ENCODE results near the gene ZMYND8. TPM values are rescaled to one million over a fixed set of nuclear protein-coding genes. Genes with fewer than 3 reads are reported as not detected.

Gene ZMYND8
- total and polyA plus RNA-seq, 4 donors = 14.2 to 46.4 (median 30.1) TPM

DNA sequence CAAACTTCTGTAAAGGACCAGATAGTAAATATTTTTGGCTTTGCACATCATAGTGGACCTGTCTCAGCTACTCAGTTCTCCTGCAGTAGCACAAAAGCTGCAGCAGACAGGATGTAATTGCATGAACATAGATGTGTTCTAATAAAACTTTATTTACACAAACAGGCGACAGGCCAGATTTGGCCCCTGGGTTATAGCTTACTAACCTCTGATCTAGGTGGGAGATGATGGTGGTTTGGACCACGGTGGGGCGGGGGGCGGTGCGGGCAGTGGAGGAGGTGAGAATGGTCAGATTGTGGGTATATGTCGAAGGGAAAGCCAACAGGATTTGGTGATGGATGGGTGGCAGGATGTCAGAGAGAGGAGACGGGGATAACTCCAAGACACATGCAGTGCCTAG is 196.3 kb downstream of the ZMYND8 start:
- DNase-seq (no peak), ATAC-seq (ENCODE audit: insufficient read depth, low FRiP score) (no peak)
- H3K9ac ChIP-seq (ENCODE audit: insufficient read depth in 1 of 2, low read length in 2 of 2) = no peak overlapping the region
- no peaks in the 10 kb centered on the region for H3K36me3 ChIP-seq (ENCODE audit: control insufficient read depth in 4 of 4, insufficient read depth in 4 of 4, low read length in 4 of 4)
- no peaks in the 10 kb centered on the region for H3K4me1 ChIP-seq (ENCODE audit: control insufficient read depth in 5 of 5, insufficient read depth in 5 of 5, low read length in 5 of 5)
- H3K9me3 ChIP-seq (ENCODE audit: control insufficient read depth in 4 of 4, insufficient read depth in 3 of 4, low read length in 3 of 4) = peaks cover 0 to 3% (median 1%) of the 10 kb centered on the region in 4 donors
- H3K27me3 ChIP-seq (ENCODE audit: control insufficient read depth in 3 of 3, insufficient read depth in 3 of 3, low read length in 2 of 3) = no peaks in the 10 kb centered on the region
- TF ChIP-seq, protein P1, sequence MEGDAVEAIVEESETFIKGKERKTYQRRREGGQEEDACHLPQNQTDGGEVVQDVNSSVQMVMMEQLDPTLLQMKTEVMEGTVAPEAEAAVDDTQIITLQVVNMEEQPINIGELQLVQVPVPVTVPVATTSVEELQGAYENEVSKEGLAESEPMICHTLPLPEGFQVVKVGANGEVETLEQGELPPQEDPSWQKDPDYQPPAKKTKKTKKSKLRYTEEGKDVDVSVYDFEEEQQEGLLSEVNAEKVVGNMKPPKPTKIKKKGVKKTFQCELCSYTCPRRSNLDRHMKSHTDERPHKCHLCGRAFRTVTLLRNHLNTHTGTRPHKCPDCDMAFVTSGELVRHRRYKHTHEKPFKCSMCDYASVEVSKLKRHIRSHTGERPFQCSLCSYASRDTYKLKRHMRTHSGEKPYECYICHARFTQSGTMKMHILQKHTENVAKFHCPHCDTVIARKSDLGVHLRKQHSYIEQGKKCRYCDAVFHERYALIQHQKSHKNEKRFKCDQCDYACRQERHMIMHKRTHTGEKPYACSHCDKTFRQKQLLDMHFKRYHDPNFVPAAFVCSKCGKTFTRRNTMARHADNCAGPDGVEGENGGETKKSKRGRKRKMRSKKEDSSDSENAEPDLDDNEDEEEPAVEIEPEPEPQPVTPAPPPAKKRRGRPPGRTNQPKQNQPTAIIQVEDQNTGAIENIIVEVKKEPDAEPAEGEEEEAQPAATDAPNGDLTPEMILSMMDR (IDR thresholded peaks at IDR 0.05; ENCODE audit: control extremely low read depth, extremely low read depth) = no peak
- 91 to 92% methylated on average over 7 of the region's 7 CpGs for WGBS, 2 donors
- no peak overlapping the region for H3K4me3 ChIP-seq
- no peak overlapping the region for H3K27ac ChIP-seq (ENCODE audit: low read depth in 1 of 2, low read length in 1 of 2)

Small RNA genes within 50 kb of the gene (small RNA-seq; reads per million reads assigned to genes)
- gene MIR3616 (ENCODE audit: low replicate concordance) = not detected

Other genes with a start within 250 kb of the ZMYND8 start
- 10 to 100 TPM; 31.9 to 69.4 TPM for gene NCOA3, start 145.2 kb upstream of the ZMYND8 start, total RNA-seq
- 10 to 100 TPM in 1 of 2 donors, 1 to 10 TPM in 1; 5.5 to 13.2 TPM for gene NCOA3, start 145.2 kb upstream of the ZMYND8 start, polyA plus RNA-seq